Vagina (tissue), 2 donors: Measurements from ENCODE around the gene GABBR2. TPM values are rescaled to one million over a fixed set of nuclear protein-coding genes. Genes with fewer than 3 reads are reported as not detected.

Source experiments
- DNase-seq, 2 donors: peaks; one replicate each; pipeline ENCODE4 v3.0.0-alpha.2; 2017; ENCODE audit errors: extremely low spot score in 2 of 2
- H3K27ac ChIP-seq: fragments of 200-600 bp; sonication (generic); one replicate; pipeline ENCODE4 v1.5.1; 2019
- H3K27me3 ChIP-seq: fragments of 200-600 bp; sonication (generic); one replicate; pipeline ENCODE4 v1.5.1; 2019
- H3K36me3 ChIP-seq, 2 donors: fragments of 200-600 bp; sonication (generic); one replicate each; pipeline ENCODE4 v1.5.1; 2017 to 2019
- H3K4me1 ChIP-seq: fragments of 200-600 bp; sonication (generic); one replicate; pipeline ENCODE4 v1.5.1; 2019
- H3K4me3 ChIP-seq, 2 donors: fragments of 200-600 bp; sonication (generic); 1 replicate in 1 of 2; 2 replicates in 1 of 2; pipeline ENCODE4 v1.5.1; 2016 to 2019
- H3K9me3 ChIP-seq: fragments of 200-600 bp; sonication (generic); one replicate; pipeline ENCODE4 v1.5.1; 2019
- CTCF ChIP-seq, 3 experiments: fragments of 450-650 bp in 2 of 3; fragments of 200-600 bp in 1 of 3; sonication (generic) in 1 of 3; IDR thresholded peaks; one replicate each; pipeline ENCODE4 v1.5.1; 2017 to 2019; ENCODE audit warnings: antibody characterized with exemption in 3 of 3, mild to moderate bottlenecking in 2 of 3, moderate library complexity in 2 of 3
- POLR2A ChIP-seq, 2 donors: fragments of 450-650 bp; IDR thresholded peaks; one replicate each; pipeline ENCODE4 v1.6.1; 2017; ENCODE audit warnings: antibody characterized with exemption in 2 of 2, mild to moderate bottlenecking in 2 of 2, moderate library complexity in 2 of 2
- POLR2AphosphoS5 ChIP-seq, 2 donors: sonication (generic); formaldehyde crosslinking; IDR thresholded peaks; one replicate each; pipeline ENCODE4 v1.9.0; 2017; ENCODE audit warnings: antibody characterized with exemption in 2 of 2, mild to moderate bottlenecking in 2 of 2, low read depth in 1 of 2; ENCODE audit not compliant: insufficient read depth in 1 of 2
- intact Hi-C: fragments of 100-400 bp; cut with DNase I; formaldehyde crosslinking; loops from one replicate; pipeline ENCODE4 v1.15.1; 2023
- total RNA-seq: library from RNA; depleted of rRNA; stranded (reverse); fragments of >200 nt; gene quantifications from one replicate; pipeline ENCODE4 v1.2.3, GENCODE V29; 2016

The GABBR2 gene
- total RNA-seq, 1 donor from 2014 or later, result not detected

DNA sequence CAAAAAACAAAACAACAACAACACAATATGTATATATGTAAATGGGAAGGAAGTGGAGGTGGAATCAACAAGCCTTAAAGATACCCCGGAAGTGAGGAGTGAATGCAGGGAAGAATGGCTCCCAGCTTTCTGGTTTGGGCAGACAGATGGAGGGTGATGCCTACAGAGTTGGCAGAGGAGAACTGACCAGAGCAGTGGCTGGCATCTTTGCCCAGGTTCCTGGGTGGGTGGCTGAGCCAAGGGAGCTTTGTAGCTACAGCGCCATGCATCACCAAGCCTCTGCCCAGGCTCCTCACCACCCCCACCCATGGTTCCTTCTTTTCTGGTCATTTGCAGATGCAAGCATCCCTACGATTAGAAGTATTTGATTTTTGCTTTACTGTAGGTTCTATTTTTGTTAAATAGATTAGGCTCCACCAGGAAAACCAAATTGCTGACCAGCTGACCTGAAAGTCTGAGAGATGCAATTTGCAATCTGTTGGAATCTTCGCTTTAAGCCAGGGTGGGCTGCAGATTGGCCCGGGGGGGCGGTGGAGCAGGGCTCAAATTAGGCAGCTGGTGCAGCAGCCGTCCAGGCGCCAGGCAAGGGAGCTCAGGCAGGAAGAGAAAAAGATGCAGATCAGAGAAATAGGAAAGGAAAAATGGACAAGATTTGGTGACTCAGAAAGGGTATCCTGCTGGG lies 290.0 kb downstream of the GABBR2 start:
- no peaks in the 10 kb centered on the region for H3K4me1 ChIP-seq

DNA sequence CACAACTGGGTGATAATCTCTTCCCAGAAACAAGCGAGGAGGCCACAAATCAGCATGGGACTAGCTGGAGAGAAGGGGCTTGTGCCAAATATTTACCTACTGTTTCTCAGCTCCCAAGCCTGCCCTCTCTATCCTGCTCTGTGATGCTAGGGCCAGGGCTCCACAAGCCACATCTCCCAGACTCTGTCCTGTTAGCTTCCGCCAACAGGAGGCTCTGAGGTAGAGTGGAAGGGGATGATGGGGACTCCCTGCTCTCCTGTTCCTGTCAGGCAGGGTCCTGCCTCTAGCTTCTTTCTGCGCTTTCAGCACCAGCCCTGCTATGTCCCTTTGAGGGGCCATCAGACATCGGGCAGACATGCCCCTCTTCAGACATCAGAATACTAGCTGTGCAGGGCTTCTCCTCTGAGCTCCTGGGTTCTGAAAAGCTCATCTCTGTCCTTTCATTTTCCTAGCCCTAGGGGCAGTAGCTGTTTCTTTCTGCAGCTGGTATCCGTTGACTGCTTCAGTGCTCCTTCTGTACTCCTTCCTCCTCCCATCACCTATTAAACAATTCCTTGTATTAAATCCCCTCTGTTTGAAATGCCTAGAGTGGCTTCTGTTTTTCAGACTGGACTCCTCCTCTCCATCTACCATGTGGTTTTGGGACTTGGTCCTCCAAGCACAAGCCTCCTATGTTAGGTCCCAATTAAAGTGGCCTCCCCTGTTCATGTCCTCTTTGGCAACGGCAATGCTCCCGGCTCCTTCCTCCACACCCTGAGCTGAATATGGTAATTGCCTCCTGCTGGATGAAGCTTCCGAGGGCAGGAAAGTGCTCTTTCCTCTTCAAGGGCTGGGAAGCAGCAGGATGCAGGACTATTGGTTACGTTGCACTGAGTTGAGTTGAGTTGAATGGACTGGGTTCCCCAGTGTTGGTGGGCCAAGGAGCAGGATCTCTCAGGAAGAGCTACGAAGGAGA lies 292.2 kb downstream of the GABBR2 start:
- Histone ChIP-seq H3K4me3 (no peak overlapping the region), H3K4me1 (no peaks in the 10 kb centered on the region), H3K27ac (no peak overlapping the region), H3K27me3 (no peaks in the 10 kb centered on the region), H3K36me3 (no peaks in the 10 kb centered on the region), H3K9me3 (no peaks in the 10 kb centered on the region)
- DNase-seq, result no peak
- TF ChIP-seq POLR2A (IDR thresholded peaks at IDR 0.05) (no peak), POLR2AphosphoS5 (IDR thresholded peaks at IDR 0.05; ENCODE audit: insufficient read depth in 1 of 2, low read depth in 1 of 2) (no peak), CTCF (IDR thresholded peaks at IDR 0.05) (no peak)
- intact Hi-C loops, result no loop called here

More for the DNA sequence above, 290.0 kb downstream of the GABBR2 start:
- no peak for TF ChIP-seq CTCF (IDR thresholded peaks at IDR 0.05)
- TF ChIP-seq POLR2A (IDR thresholded peaks at IDR 0.05), result no peak
- TF ChIP-seq POLR2AphosphoS5 (IDR thresholded peaks at IDR 0.05; ENCODE audit: insufficient read depth in 1 of 2, low read depth in 1 of 2), result no peak
- intact Hi-C loops, result no loop called here
- Histone ChIP-seq H3K4me3 (no peak overlapping the region), H3K36me3 (no peaks in the 10 kb centered on the region), H3K9me3 (no peaks in the 10 kb centered on the region), H3K27me3 (no peaks in the 10 kb centered on the region), H3K27ac (no peak overlapping the region)
- no peak for DNase-seq

DNA sequence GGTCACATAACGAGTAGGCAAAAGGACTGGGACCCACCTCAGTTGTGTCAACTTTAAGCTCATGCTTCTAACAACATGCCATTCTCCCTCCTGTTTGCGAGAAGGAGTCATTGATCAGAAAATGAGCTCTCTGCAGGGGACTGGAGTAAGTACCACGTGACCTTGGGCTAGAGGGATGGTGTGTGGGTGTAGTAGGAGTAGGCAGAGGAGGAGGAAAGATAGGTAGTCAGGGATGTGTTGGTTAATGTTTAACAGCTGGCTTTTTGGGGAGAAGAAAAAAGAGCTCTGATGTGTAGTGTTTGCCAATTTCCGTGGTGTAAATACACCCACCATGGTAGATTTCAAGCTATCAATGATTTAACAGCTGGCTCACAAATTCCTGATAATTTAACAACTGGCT lies 293.0 kb downstream of the GABBR2 start:
- TF ChIP-seq CTCF (IDR thresholded peaks at IDR 0.05) (no peak), POLR2AphosphoS5 (IDR thresholded peaks at IDR 0.05; ENCODE audit: insufficient read depth in 1 of 2, low read depth in 1 of 2) (no peak), POLR2A (IDR thresholded peaks at IDR 0.05) (no peak)
- H3K36me3 ChIP-seq, result no peaks in the 10 kb centered on the region
- H3K9me3 ChIP-seq, result no peaks in the 10 kb centered on the region
- no peaks in the 10 kb centered on the region for H3K4me1 ChIP-seq
- no peak overlapping the region for H3K4me3 ChIP-seq
- H3K27ac ChIP-seq, result no peak overlapping the region
- DNase-seq, result no peak
- intact Hi-C loops, result no loop called here
- H3K27me3 ChIP-seq, result no peaks in the 10 kb centered on the region

DNA sequence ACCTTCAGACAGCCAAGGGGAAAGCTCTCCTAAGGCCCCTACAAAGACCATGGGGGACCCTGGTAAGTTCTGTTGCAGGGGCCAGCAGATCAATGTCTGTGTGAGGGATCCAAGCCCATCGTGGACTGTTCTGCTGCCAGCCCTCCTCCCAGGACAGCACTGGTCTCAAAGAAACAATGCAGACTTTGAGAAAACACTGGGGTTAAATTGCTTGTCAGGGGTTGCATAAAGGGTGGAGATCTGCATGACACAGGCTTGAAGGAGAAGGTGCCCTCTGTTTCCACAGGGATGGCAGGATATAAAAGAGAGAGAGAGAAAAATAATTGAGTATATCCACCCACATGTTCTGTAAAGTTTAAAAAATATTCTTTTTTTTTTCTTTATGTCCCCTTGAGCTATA lies 295.7 kb downstream of the GABBR2 start:
- intact Hi-C loops, result no loop called here
- H3K36me3 ChIP-seq, result no peaks in the 10 kb centered on the region
- TF ChIP-seq POLR2A (IDR thresholded peaks at IDR 0.05), result no peak
- TF ChIP-seq POLR2AphosphoS5 (IDR thresholded peaks at IDR 0.05; ENCODE audit: insufficient read depth in 1 of 2, low read depth in 1 of 2), result no peak
- no peak for TF ChIP-seq CTCF (IDR thresholded peaks at IDR 0.05)
- H3K4me3 ChIP-seq, result no peak overlapping the region
- no peaks in the 10 kb centered on the region for H3K9me3 ChIP-seq
- no peaks in the 10 kb centered on the region for H3K4me1 ChIP-seq
- no peak for DNase-seq
- H3K27me3 ChIP-seq, result no peaks in the 10 kb centered on the region
- H3K27ac ChIP-seq, result no peak overlapping the region
